Effector memory CD8-positive, alpha-beta T cell (primary cell): ENCODE measurements around the gene NR1I3.

Experiments
- ATAC-seq: fragments of 150-1000 bp; cut with Tn5 transposase; replicated peaks from 2 replicates; pipeline ENCODE4 v1.10.0; 2021; ENCODE audit warnings: mild to moderate bottlenecking, moderate library complexity
- DNase-seq, 3 experiments: peaks; one replicate each; pipeline ENCODE4 v3.0.0; 2021
- H3K27ac Mint-ChIP-seq, 2 donors: one replicate each; pipeline ENCODE4 v1.8.0; 2022; ENCODE audit warnings: mild to moderate bottlenecking in 2 of 2, mixed read lengths in 2 of 2, moderate library complexity in 2 of 2
- H3K27me3 Mint-ChIP-seq, 2 donors: one replicate each; pipeline ENCODE4 v1.8.0; 2022; ENCODE audit warnings: mixed read lengths in 2 of 2
- H3K36me3 Mint-ChIP-seq: one replicate; pipeline ENCODE4 v1.8.0; 2022; ENCODE audit warnings: mild to moderate bottlenecking, moderate library complexity, mixed read lengths; ENCODE audit not compliant: insufficient read depth
- H3K4me1 Mint-ChIP-seq, 2 donors: one replicate each; pipeline ENCODE4 v1.8.0; 2022; ENCODE audit warnings: low read depth in 2 of 2, mixed read lengths in 2 of 2
- H3K4me3 Mint-ChIP-seq, 2 donors: one replicate each; pipeline ENCODE4 v1.8.0; 2022; ENCODE audit warnings: mild to moderate bottlenecking in 2 of 2, mixed read lengths in 2 of 2, moderate library complexity in 2 of 2
- H3K9me3 Mint-ChIP-seq, 2 donors: one replicate each; pipeline ENCODE4 v1.8.0; 2022; ENCODE audit warnings: mixed read lengths in 2 of 2

Gene NR1I3

DNA sequence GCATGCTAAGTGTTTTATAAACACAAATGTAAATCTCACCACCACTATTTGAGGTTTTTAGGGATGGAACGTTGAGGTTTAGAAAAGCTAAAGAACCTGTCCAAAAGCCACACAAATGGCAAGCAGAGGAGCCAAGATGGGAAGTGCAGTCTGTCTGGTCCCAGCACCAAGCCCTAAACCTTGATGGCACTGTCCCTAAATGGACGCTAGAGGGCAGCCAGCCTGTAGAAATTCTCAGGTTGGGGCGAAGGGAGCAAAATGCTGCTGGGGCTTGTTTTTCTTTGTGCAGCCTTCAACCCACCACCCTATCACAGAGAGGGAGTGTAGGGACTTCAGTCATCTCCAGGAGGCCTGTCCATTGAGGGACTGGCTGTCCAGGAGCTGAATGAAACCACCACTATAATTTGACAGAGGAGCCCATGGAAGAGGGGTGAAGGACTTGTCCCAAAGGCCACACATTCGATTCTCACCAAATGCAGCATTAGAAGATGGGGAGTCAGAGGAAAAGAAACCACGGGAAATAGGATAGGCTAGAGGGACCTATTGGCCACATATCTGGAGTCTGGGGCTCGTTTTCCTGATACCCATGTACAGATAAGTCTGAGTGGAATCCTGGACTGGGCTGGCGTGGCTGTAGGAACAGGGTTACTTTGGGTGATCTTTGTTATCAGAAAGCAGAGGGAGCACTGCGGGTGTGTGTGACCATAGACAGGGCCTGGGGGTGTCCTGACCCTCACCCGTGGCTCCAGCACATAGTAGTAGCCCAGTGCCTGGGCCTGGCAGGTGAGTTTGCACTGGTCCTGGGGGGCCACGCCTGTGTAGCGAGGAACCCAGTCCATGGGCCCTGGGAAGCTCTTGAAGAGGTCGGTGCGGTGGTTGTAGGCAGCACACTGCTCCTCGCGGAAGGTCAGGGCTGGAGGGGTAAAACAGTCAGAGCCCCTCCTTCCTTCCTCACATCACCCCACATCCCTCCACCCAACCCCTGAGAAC is 45.2 kb downstream of the NR1I3 start:
- Mint-ChIP-seq H3K4me1 (peaks cover 28 to 39% of the 10 kb centered on the region in 2 donors), H3K9me3 (no peaks in the 10 kb centered on the region), H3K4me3 (peak overlapping the region; percentile 64 to 65), H3K36me3 (peaks cover 4% of the 10 kb centered on the region), H3K27ac (peak overlapping the region; percentile 75 to 87), H3K27me3 (no peaks in the 10 kb centered on the region)
- ATAC-seq (peak; percentile 96), DNase-seq (peak; percentile 61 to 67 (median 66))

DNA sequence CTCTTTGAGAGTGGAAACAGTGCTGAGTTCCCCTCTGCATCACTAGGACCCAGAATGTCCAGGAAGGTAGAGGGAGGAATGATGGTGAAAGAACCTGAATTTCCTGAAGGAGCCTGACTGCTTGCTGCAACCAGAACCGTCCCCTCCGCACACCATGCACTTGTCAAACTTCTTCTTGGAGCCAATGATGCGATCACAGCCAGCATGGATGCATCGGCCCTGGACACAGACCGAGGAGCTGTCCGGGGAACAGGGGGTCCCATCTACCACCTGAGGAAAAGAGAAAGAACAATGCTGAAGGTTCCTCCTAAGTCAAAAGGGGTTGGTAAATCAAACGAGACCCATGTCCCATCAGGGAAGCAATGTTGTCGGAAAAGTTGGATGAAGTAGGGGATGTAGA is 46.0 kb downstream of the NR1I3 start:
- H3K4me3 Mint-ChIP-seq, result no peak overlapping the region
- peaks cover 4% of the 10 kb centered on the region for H3K36me3 Mint-ChIP-seq
- ATAC-seq (no peak), DNase-seq (no peak)
- no peaks in the 10 kb centered on the region for H3K9me3 Mint-ChIP-seq
- H3K27me3 Mint-ChIP-seq, result no peaks in the 10 kb centered on the region
- H3K4me1 Mint-ChIP-seq, result peaks cover 36 to 47% of the 10 kb centered on the region in 2 donors
- H3K27ac Mint-ChIP-seq, result peak overlapping the region in 1 of 2 donors; percentile 26

DNA sequence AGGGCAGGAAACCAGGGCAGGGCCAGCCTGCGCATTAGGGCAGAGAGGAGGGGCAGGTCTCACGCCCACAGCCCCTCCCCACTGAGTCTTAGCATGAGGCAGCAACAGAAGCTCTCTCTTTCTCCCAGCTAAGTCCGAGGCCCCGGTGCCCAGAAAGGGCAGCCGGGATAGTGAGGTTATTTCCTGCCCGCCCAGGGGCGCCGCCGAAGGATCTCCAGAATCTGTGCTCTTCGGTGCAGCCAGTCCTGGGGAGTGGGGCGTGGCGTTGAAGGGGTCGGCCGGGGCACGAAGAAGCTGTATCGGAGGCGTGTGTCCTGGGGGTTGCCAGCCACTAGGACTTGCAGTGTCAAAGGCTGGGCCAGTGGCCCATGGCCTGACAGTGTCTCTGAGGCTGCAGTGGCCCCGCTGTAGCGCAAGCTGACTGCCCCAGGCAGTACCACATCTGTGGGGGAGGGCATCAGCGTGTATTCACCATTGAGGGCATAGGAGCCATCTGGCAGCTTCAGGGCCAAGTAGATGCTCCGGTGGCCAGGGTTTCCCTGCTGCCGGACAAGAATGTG is 47.0 kb downstream of the NR1I3 start:
- ATAC-seq (no peak), DNase-seq (no peak)
- peaks cover 4% of the 10 kb centered on the region for H3K36me3 Mint-ChIP-seq
- H3K27ac Mint-ChIP-seq, result peak overlapping the region; percentile 26 to 49
- H3K9me3 Mint-ChIP-seq, result no peaks in the 10 kb centered on the region
- no peak overlapping the region for H3K4me3 Mint-ChIP-seq
- no peaks in the 10 kb centered on the region for H3K27me3 Mint-ChIP-seq
- peaks cover 44 to 55% of the 10 kb centered on the region in 2 donors for H3K4me1 Mint-ChIP-seq

DNA sequence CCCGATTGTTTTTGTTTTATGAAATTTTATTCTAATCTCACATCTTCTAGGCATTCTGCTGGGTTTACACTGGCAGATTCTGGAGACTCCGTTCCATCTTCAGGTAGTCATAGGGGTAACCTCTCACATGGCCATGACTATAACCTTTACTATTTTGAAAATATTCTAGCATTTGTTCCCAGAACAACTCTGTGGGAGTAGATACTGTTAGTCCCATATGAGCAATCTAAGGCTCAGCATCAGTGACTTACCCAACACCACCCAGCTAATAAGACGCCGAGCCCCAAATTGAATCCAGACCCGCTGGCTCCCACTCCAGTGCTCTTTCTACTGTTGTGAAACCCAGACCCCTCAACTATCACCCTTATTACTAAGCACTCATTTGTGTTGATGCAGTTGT is 49.0 kb downstream of the NR1I3 start:
- Mint-ChIP-seq H3K4me1 (peaks cover 49 to 56% of the 10 kb centered on the region in 2 donors), H3K36me3 (peaks cover 8% of the 10 kb centered on the region), H3K9me3 (no peaks in the 10 kb centered on the region), H3K27me3 (no peaks in the 10 kb centered on the region), H3K4me3 (peak overlapping the region in 1 of 2 donors; percentile 33), H3K27ac (peak overlapping the region; percentile 87 to 88)
- DNase-seq (no peak), ATAC-seq (no peak)

DNA sequence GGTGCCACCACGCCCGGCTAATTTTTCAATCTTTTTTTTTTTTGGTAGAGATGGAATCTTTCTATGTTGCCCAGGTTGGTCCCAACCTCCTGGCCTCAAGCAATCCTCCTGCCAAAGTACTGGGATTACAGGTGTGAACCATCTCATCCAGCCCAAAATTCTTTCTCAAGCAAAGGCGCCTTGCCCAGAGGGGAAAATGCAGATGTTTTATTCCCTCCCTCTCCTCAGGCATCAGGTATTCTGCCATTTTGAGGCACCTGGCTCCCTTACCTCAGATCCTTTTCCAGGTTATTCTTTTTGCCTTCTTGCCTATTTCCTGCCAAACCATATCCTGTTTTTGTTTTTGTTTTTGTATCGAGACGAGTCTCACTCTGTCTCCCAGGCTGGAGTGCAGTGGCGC is 49.6 kb downstream of the NR1I3 start:
- H3K4me3 Mint-ChIP-seq, result peak overlapping the region in 1 of 2 donors; percentile 19
- peaks cover 54 to 58% of the 10 kb centered on the region in 2 donors for H3K4me1 Mint-ChIP-seq

DNA sequence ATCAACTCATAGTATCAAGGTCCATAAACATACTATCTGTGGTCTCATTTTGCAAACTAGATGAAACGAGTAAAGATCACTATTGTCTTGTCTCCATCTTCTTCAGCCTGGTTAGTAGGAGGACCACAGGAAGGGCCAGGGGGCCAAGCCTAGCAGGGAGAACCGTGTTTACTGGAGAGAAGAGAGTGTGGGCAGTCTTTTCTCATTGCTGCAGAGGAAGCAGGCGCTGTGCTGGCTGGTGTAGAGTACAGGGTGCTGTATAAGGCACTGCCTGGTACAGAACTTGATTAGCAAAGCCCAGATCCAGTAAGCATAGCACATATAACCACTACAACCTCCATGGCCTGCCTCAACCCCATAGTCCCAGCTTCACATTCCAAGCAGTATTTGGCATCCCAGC is 50.7 kb downstream of the NR1I3 start:
- Mint-ChIP-seq H3K4me1 (peaks cover 53 to 55% of the 10 kb centered on the region in 2 donors), H3K36me3 (peaks cover 8% of the 10 kb centered on the region), H3K9me3 (no peaks in the 10 kb centered on the region), H3K27ac (peak overlapping the region; percentile 88 to 91), H3K27me3 (no peaks in the 10 kb centered on the region), H3K4me3 (peak overlapping the region; percentile 23 to 43)
- DNase-seq (no peak), ATAC-seq (no peak)

More for the DNA sequence above, 49.6 kb downstream of the NR1I3 start:
- ATAC-seq, result no peak
- Mint-ChIP-seq H3K27ac (peak overlapping the region; percentile 87 to 88), H3K36me3 (peaks cover 12% of the 10 kb centered on the region), H3K9me3 (no peaks in the 10 kb centered on the region), H3K27me3 (no peaks in the 10 kb centered on the region)
- DNase-seq, result no peak

- Mint-ChIP-seq H3K4me1 (peaks cover 58 to 64% of the 10 kb centered on the region in 2 donors), H3K36me3 (peaks cover 8% of the 10 kb centered on the region), H3K9me3 (no peaks in the 10 kb centered on the region), H3K4me3 (peak overlapping the region; percentile 95 to 99), H3K27me3 (no peaks in the 10 kb centered on the region), H3K27ac (peak overlapping the region; percentile 88 to 91)
- peak; percentile 4 for ATAC-seq
- DNase-seq, result no peak
These were observed 52.2 kb downstream of the NR1I3 start for GRCh38 chr1:161185732-161186311.

DNA sequence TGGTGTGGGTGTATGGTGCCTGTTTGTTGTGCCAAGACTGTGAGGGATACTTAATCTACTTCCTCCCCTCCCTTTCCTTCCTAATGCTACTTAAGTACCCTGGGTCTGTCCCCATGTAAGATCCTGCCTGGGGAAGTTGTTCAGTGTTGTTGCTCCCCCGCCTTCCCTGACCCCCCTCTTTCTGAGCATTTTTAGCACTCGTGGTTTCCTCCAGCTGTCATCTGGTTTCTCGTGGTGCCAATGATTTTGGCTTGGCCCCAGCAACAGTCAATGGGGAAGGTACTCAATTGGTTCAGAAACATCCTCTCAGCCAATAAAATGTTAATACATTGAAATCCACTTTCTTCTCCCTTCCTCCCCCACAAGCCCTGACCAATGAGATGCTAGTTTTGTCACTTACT is 52.7 kb downstream of the NR1I3 start:
- Mint-ChIP-seq H3K27me3 (no peaks in the 10 kb centered on the region), H3K9me3 (no peaks in the 10 kb centered on the region), H3K4me3 (peak overlapping the region; percentile 95 to 99), H3K4me1 (peaks cover 63 to 69% of the 10 kb centered on the region in 2 donors), H3K27ac (peak overlapping the region; percentile 88 to 91), H3K36me3 (peaks cover 8% of the 10 kb centered on the region)
- ATAC-seq, result peak; percentile 85
- DNase-seq, result peak; percentile 68 to 77 (median 73)

GRCh38 chr1:161182214-161182613 is 55.8 kb downstream of the NR1I3 start:
- Mint-ChIP-seq H3K36me3 (peaks cover 14% of the 10 kb centered on the region), H3K4me3 (peak overlapping the region; percentile 95 to 99), H3K9me3 (no peaks in the 10 kb centered on the region), H3K4me1 (peaks cover 65 to 73% of the 10 kb centered on the region in 2 donors), H3K27me3 (no peaks in the 10 kb centered on the region), H3K27ac (peak overlapping the region; percentile 91 to 94)
- DNase-seq, result peak in 2 of 3 experiments; percentile 36 to 44
- ATAC-seq, result peak; percentile 45

- Mint-ChIP-seq H3K27me3 (no peaks in the 10 kb centered on the region), H3K4me1 (peaks cover 66 to 73% of the 10 kb centered on the region in 2 donors), H3K27ac (peak overlapping the region in 1 of 2 donors; percentile 94), H3K4me3 (peak overlapping the region in 1 of 2 donors; percentile 36), H3K36me3 (peaks cover 17% of the 10 kb centered on the region), H3K9me3 (no peaks in the 10 kb centered on the region)
- no peak for ATAC-seq
- no peak for DNase-seq
These were observed 57.4 kb downstream of the NR1I3 start for GRCh38 chr1:161180639-161181038.

GRCh38 chr1:161179698-161180097 is 58.3 kb downstream of the NR1I3 start:
- Mint-ChIP-seq H3K27me3 (no peaks in the 10 kb centered on the region), H3K4me3 (peak overlapping the region; percentile 27 to 36), H3K36me3 (peaks cover 21% of the 10 kb centered on the region), H3K9me3 (no peaks in the 10 kb centered on the region), H3K27ac (peak overlapping the region; percentile 46 to 94), H3K4me1 (peaks cover 66 to 76% of the 10 kb centered on the region in 2 donors)
- DNase-seq (no peak), ATAC-seq (no peak)
